Epithelial cell of proximal tubule (primary cell): ENCODE measurements around the gene PPP2R2B. TPM values are rescaled to one million over a fixed set of nuclear protein-coding genes. Genes with fewer than 3 reads are reported as not detected.
A peak's percentile ranks its signal among the peaks of the same experiment; 100 is the strongest.

Experiments used
- DNase-seq: peaks from one replicate; pipeline ENCODE4 v3.0.0-alpha.2; 2011; ENCODE audit warnings: low read depth
- H3K4me3 ChIP-seq: 2 replicates; pipeline ENCODE4 v1.5.1; 2011; ENCODE audit warnings: low read depth, mild to moderate bottlenecking, low read length
- total RNA-seq: library from RNA; depleted of rRNA; stranded (reverse); fragments of >200 nt; gene quantifications from 2 replicates; pipeline ENCODE4 v1.2.3, GENCODE V29; 2015
- TF ChIP-seq, protein P1 (sequence below): conservative IDR thresholded peaks from 2 replicates; pipeline ENCODE4 v1.5.1; 2012; ENCODE audit warnings: low read depth, mild to moderate bottlenecking, low read length

The PPP2R2B gene
- total RNA-seq, 1 donor from 2014 or later: 3.9 TPM

DNA sequence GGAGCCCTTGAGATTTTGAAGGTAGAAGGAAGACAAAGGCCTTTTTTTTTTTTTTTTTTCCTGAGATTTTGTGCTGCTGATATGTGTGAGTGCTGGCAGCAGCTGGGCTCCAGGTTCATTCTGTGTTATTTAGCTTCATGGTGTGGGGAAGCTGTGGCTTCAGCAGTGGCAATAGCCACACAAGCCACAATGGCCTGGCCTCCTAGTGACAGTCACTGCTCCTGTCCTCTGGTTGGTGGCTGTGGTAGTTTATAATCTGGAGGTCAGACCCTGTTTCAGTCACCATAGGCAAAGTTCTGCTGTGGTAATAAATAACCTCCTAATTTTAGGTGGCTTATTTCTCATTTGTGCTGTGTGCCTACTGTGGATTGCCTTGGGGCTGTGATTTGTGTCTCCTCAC is 334.3 kb downstream of the PPP2R2B start:
- DNase-seq: no peak
- TF ChIP-seq, protein P1, sequence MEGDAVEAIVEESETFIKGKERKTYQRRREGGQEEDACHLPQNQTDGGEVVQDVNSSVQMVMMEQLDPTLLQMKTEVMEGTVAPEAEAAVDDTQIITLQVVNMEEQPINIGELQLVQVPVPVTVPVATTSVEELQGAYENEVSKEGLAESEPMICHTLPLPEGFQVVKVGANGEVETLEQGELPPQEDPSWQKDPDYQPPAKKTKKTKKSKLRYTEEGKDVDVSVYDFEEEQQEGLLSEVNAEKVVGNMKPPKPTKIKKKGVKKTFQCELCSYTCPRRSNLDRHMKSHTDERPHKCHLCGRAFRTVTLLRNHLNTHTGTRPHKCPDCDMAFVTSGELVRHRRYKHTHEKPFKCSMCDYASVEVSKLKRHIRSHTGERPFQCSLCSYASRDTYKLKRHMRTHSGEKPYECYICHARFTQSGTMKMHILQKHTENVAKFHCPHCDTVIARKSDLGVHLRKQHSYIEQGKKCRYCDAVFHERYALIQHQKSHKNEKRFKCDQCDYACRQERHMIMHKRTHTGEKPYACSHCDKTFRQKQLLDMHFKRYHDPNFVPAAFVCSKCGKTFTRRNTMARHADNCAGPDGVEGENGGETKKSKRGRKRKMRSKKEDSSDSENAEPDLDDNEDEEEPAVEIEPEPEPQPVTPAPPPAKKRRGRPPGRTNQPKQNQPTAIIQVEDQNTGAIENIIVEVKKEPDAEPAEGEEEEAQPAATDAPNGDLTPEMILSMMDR: no peak
- no peak overlapping the region for H3K4me3 ChIP-seq

DNA sequence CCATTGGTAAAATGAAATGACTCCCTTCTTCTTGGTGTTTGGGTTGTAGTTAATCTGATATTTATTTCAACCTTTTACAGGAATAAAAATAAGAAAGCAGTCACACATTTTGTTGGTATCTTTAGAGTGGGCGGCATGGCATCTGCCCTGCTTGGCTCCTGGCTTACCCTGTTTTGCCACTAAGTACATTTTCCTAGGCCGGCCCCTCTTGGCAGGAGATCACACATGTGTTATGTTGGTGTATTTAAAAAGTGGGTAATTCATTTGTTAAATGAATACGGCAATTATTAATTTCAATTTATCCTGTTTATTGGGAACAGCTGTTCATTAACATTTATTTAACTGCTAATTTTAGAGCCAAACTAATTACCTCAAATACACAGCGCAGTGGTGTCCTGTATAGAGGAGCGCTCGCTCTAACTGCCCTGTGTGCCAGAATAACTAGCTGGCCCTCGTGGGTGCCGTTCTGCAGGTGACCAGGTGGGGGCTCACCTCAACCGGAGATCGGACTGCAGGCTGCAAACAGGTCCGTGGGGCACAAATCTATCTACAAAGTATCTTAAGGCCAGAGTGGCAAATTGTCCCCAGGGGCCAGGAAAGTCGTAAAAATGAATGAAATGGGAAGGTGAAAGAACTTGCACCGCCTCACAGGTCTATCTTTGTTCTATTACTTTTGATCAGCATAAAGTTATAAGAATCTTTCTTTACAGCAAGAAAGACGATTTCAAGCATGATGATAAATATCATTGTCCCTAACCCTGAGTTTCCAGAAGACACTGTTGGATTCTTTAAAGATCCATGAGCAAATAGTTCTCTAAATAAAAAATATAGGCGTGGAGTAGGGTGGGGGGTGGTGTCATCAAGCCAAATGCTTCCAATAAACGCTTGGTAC is 336.4 kb downstream of the PPP2R2B start:
- TF ChIP-seq, protein P1: peak; percentile 96

DNA sequence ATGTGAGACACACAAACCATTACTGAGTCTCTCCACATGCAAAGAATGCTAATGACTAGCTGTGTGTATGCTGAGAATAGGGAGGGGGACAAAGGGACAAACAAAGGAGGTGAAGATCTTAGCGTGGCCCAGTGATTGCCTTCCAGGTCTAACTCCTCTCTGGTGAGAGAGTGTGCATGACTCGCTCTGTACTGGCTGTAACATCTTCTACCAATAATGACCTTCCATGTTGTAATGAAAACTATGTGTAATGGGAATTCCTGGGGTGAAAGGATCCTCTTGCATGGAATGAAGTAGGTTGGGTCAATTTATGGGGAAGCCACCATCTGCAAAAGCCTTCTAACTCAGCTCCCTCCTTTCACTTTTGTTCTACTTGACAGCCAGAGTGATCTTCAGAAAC is 338.1 kb downstream of the PPP2R2B start:
- no peak overlapping the region for H3K4me3 ChIP-seq
- TF ChIP-seq, protein P1: no peak
- DNase-seq: no peak

More for the DNA sequence above, 336.4 kb downstream of the PPP2R2B start:
- no peak for DNase-seq
- no peak overlapping the region for H3K4me3 ChIP-seq

DNA sequence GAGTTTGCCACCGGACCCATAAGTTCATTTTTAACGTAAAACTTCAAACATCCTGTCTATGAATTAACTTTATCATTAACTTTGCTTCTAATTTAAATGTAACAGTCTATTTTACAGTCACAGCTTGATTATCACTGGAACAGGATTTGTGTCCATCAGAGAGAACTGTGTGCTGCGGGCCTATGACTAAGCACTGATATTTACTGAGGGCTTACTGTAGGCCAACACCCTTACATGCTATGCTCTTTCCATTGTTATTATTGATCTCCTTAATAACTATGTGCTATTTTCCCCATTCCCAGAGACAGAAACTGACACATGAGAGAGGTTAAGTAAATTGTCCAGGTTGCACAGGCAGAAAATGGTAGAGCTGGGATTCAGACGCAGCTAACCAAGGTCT is 338.6 kb downstream of the PPP2R2B start:
- TF ChIP-seq, protein P1: no peak
- no peak overlapping the region for H3K4me3 ChIP-seq
- DNase-seq: no peak

DNA sequence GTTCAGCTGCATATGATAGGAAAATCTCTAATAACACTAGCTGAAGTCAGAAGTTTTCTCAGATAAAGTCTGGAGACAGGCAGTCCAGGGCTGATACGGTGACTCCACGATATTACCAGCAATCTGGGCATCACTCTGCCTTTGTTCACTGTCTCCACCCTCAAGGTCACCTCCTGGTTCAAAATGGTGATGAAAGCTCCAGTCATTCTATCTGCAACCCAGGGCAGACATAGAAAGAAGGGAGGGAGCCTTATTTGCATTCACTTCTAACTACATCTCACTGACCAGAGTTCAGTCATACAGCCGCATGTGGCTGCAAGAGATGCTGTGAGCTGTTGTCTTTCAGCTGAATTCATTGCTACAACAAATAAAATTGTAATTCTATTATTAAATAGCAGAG is 340.1 kb downstream of the PPP2R2B start:
- TF ChIP-seq, protein P1: no peak
- no peak for DNase-seq
- no peak overlapping the region for H3K4me3 ChIP-seq

DNA sequence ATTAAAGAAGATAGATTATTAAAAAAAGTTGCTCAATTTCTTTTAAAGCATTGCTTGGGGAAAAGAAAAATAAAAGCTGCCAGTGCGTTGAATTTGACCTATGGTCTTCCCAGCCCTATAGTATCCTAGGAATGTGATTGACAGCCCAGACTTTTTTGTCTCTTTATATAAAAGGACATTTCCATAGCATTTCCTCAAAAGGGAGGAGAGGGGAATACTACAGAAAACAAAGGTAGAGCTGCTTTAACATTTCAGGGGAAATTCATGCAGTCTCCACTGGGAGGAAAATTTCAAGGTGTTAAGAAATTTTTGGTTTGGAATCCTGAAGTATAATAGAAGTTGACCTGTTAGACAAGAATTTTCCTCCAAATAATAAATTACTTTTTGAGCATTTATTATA is 344.7 kb downstream of the PPP2R2B start:
- TF ChIP-seq, protein P1: no peak
- no peak for DNase-seq
- no peak overlapping the region for H3K4me3 ChIP-seq
